Smooth muscle cell (in vitro differentiated cells): ENCODE results near the gene SPAG6. TPM values are rescaled to one million over a fixed set of nuclear protein-coding genes. Genes with fewer than 3 reads are reported as not detected.

ENCODE experiments used
- DNase-seq: peaks from one replicate; lab custom pipeline; 2025; ENCODE audit not compliant: unreplicated experiment; lab: John Stamatoyannopoulos, UW
- H2AFZ ChIP-seq: fragments of 200-600 bp; sonication (generic); 2 replicates; pipeline ENCODE4 v1.6.0; 2016; ENCODE audit warnings: antibody characterized with exemption, low read depth, mild to moderate bottlenecking
- H3F3A ChIP-seq: fragments of 200-600 bp; sonication (generic); 2 replicates; pipeline ENCODE4 v1.6.0; 2017; ENCODE audit warnings: antibody characterized with exemption, low read depth
- H3K27ac ChIP-seq: fragments of 200-600 bp; sonication (generic); 2 replicates; pipeline ENCODE4 v1.5.1; 2016; ENCODE audit warnings: low read depth, mild to moderate bottlenecking
- H3K27me3 ChIP-seq: fragments of 200-600 bp; sonication (generic); 2 replicates; pipeline ENCODE4 v1.6.1; 2016; ENCODE audit warnings: low read depth, mild to moderate bottlenecking
- H3K36me3 ChIP-seq: fragments of 200-600 bp; sonication (generic); 2 replicates; pipeline ENCODE4 v1.5.1; 2016; ENCODE audit warnings: low read depth
- H3K4me1 ChIP-seq: fragments of 200-600 bp; sonication (generic); 2 replicates; pipeline ENCODE4 v1.5.1; 2016; ENCODE audit warnings: low read depth
- H3K4me2 ChIP-seq: fragments of 200-600 bp; sonication (generic); 2 replicates; pipeline ENCODE4 v1.6.0; 2016; ENCODE audit warnings: mild to moderate bottlenecking
- H3K4me3 ChIP-seq: fragments of 200-600 bp; sonication (generic); 2 replicates; pipeline ENCODE4 v1.5.1; 2016; ENCODE audit warnings: mild to moderate bottlenecking
- H3K79me2 ChIP-seq: fragments of 200-600 bp; sonication (generic); 2 replicates; pipeline ENCODE4 v1.6.0; 2016; ENCODE audit warnings: low read depth, mild to moderate bottlenecking
- H3K9ac ChIP-seq: fragments of 200-600 bp; sonication (generic); 2 replicates; pipeline ENCODE4 v1.6.0; 2016; ENCODE audit warnings: low read depth
- H3K9me3 ChIP-seq: fragments of 200-600 bp; sonication (generic); replicated peaks from 2 replicates; pipeline ENCODE4 v1.5.1; 2016; ENCODE audit warnings: low read depth
- H4K20me1 ChIP-seq: fragments of 200-600 bp; sonication (generic); 2 replicates; pipeline ENCODE4 v1.6.0; 2016; ENCODE audit warnings: low read depth
- WGBS: methylation state at CpG from one replicate; pipeline ENCODE4 v1.1.7; 2016; ENCODE audit warnings: low lambda C conversion rate; 5-methylcytosine and 5-hydroxymethylcytosine counted together
- polyA plus RNA-seq: library from polyadenylated mRNA; unstranded; fragments of >200 nt; fragmentation: Nextera tagmentation; extraction: Ambion mirVana; gene quantifications from 2 replicates; pipeline ENCODE4 v1.2.1, GENCODE V29; 2016
- total RNA-seq: library from RNA; depleted of rRNA; stranded (reverse); fragments of >200 nt; gene quantifications from 2 replicates; pipeline ENCODE4 v1.2.3, GENCODE V29; 2014
- TF ChIP-seq, protein P1 (sequence below): fragments of 200-600 bp; sonication (generic); IDR thresholded peaks from 2 replicates; pipeline ENCODE4 v1.5.1; 2017; ENCODE audit warnings: borderline replicate concordance, mild to moderate bottlenecking, antibody characterized with exemption; ENCODE audit not compliant: insufficient read depth, poor library complexity, severe bottlenecking

The SPAG6 gene
- total and polyA plus RNA-seq, 2 experiments from 2014 or later = 0.61 TPM; not detected in 1

DNA sequence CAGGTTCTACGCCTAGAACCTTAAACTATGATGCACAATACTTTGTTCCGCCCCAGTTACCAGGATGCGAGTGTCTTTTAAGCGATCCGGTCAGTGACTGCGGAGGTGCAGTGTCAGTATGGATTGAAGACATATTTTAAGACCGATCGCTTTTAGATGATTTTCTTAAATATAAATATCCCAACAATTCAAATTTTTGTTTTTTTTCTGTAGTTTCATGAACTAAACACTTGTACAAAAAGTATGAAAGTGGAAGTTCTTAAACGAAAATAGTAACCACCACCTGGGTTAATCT lies 28.3 kb upstream of the SPAG6 start:
- H3K9ac ChIP-seq = peak overlapping the region; percentile 86
- H4K20me1 ChIP-seq = peaks cover 26% of the 10 kb centered on the region
- H3K4me3 ChIP-seq = peak overlapping the region; percentile 95
- peaks cover 30% of the 10 kb centered on the region for H3K4me1 ChIP-seq
- H3K79me2 ChIP-seq = peaks cover 11% of the 10 kb centered on the region
- TF ChIP-seq, protein P1, sequence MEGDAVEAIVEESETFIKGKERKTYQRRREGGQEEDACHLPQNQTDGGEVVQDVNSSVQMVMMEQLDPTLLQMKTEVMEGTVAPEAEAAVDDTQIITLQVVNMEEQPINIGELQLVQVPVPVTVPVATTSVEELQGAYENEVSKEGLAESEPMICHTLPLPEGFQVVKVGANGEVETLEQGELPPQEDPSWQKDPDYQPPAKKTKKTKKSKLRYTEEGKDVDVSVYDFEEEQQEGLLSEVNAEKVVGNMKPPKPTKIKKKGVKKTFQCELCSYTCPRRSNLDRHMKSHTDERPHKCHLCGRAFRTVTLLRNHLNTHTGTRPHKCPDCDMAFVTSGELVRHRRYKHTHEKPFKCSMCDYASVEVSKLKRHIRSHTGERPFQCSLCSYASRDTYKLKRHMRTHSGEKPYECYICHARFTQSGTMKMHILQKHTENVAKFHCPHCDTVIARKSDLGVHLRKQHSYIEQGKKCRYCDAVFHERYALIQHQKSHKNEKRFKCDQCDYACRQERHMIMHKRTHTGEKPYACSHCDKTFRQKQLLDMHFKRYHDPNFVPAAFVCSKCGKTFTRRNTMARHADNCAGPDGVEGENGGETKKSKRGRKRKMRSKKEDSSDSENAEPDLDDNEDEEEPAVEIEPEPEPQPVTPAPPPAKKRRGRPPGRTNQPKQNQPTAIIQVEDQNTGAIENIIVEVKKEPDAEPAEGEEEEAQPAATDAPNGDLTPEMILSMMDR = no peak
- peak overlapping the region; percentile 98 for H2AFZ ChIP-seq
- 6% methylated on average over 9 of the region's 9 CpGs for WGBS
- H3K9me3 ChIP-seq = no peaks in the 10 kb centered on the region
- H3F3A ChIP-seq = peaks cover 6% of the 10 kb centered on the region
- no peaks in the 10 kb centered on the region for H3K36me3 ChIP-seq
- H3K27me3 ChIP-seq = peaks cover 47% of the 10 kb centered on the region
- H3K27ac ChIP-seq = peak overlapping the region; percentile 79
- no peak for DNase-seq
- peak overlapping the region; percentile 99 for H3K4me2 ChIP-seq

DNA sequence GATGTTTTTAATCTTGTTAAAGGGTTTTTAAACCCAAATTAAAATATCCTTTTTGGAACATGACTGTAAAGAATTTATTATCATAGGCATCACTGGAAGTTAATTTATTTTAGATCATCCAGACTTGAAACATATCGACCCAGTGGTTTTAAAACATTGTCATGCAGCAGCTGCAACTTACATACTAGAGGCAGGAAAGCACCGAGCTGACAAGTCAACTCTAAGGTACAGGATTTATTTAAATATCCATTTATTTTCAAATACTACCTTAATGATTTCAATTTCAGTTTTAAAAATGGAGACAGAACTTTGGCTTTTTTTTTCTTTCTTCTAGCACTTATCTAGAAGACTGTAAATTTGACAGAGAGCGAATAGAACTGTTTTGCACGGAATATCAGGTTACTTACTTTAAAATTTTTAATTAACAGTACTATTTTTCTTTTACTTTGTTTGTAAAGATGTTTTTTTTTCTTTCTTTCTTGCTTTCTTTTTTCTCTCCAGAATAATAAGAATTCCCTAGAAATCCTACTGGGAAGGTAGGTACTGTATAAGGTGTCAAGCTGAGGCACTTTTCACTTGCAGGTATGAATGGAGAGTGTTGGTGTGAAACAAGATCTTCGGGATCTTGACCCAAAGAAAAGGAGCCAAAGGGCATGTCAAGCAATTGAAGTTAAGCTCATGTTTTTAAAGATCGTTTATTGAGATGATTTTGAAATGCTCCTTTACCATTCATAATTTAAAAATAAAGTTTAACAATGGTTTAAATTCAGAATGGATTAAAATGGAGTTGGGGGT lies 27.3 kb upstream of the SPAG6 start:
- TF ChIP-seq, protein P1 = no peak
- Histone ChIP-seq H3K4me3 (peak overlapping the region; percentile 95), H3K36me3 (no peaks in the 10 kb centered on the region), H3K79me2 (peaks cover 11% of the 10 kb centered on the region), H3K9ac (no peak overlapping the region), H3K4me2 (peak overlapping the region; percentile 99), H4K20me1 (peaks cover 35% of the 10 kb centered on the region), H3K27me3 (peaks cover 56% of the 10 kb centered on the region), H3K9me3 (no peaks in the 10 kb centered on the region), H3K27ac (no peak overlapping the region), H2AFZ (no peak overlapping the region), H3K4me1 (peaks cover 36% of the 10 kb centered on the region), H3F3A (peaks cover 6% of the 10 kb centered on the region)
- WGBS = 56% methylated on average over 6 of the region's 6 CpGs
- no peak for DNase-seq

DNA sequence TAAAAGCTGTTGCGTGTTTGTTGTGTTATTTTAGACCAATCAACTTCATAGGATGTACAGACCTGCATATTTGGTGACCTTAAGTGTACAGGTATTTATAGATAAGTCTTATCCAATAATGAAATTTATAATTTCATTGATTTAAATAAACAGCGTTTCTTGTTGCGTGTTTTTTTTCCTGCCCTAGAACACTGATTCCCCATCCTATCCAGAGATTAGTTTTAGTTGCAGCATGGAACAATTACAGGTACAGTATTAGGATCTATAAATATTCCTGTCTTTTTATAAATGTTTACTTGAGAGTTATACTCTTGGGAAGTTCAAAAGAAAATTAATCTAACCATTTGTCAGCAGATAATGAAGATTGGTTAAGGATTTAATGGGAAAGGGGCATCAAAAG lies 26.5 kb upstream of the SPAG6 start:
- peaks cover 43% of the 10 kb centered on the region for H4K20me1 ChIP-seq
- no peak overlapping the region for H3K27ac ChIP-seq
- H3K9me3 ChIP-seq = no peaks in the 10 kb centered on the region
- H3K4me1 ChIP-seq = peaks cover 36% of the 10 kb centered on the region
- no peak overlapping the region for H2AFZ ChIP-seq
- no peak for DNase-seq
- no peak overlapping the region for H3K4me2 ChIP-seq
- H3F3A ChIP-seq = peaks cover 6% of the 10 kb centered on the region
- no peaks in the 10 kb centered on the region for H3K36me3 ChIP-seq
- no peak overlapping the region for H3K9ac ChIP-seq
- WGBS = 75% methylated on average over 3 of the region's 3 CpGs
- H3K79me2 ChIP-seq = peaks cover 11% of the 10 kb centered on the region
- H3K4me3 ChIP-seq = no peak overlapping the region
- TF ChIP-seq, protein P1 = no peak
- peaks cover 58% of the 10 kb centered on the region for H3K27me3 ChIP-seq

DNA sequence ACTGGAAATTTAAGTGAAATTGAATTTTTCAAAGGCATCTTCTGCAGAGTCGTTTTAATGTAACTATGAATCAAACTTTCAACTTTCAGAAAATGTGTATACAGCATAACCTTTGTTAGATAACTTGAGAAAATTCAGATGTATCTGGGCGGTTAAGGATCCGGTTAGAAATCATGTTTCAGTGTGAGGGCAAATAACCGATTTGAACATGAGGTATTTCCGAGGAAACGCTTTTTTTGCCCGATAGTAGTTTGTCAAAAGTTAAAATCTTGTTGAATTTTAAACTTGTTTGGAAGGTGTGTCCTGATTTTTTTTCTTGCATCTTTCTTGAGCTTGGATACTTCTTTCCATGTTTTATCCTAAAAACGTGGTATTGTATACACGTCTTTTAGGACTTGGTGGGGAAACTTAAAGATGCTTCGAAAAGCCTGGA lies 25.7 kb upstream of the SPAG6 start:
- peaks cover 51% of the 10 kb centered on the region for H4K20me1 ChIP-seq
- peak overlapping the region; percentile 49 for H3K4me3 ChIP-seq
- peaks cover 42% of the 10 kb centered on the region for H3K4me1 ChIP-seq
- H2AFZ ChIP-seq = no peak overlapping the region
- no peak overlapping the region for H3K27ac ChIP-seq
- no peak overlapping the region for H3K9ac ChIP-seq
- no peak for DNase-seq
- H3K27me3 ChIP-seq = peaks cover 58% of the 10 kb centered on the region
- no peaks in the 10 kb centered on the region for H3K36me3 ChIP-seq
- no peaks in the 10 kb centered on the region for H3K9me3 ChIP-seq
- H3K79me2 ChIP-seq = peaks cover 17% of the 10 kb centered on the region
- WGBS = 26% methylated on average over 10 of the region's 10 CpGs
- peak overlapping the region; percentile 86 for H3K4me2 ChIP-seq
- peaks cover 6% of the 10 kb centered on the region for H3F3A ChIP-seq
- TF ChIP-seq, protein P1 = no peak
